IMR-90 (cell line): Measurements from ENCODE around the gene PCED1A. TPM values are rescaled to one million over a fixed set of nuclear protein-coding genes. Genes with fewer than 3 reads are reported as not detected.

Source experiments
- ATAC-seq: fragments of 200-7000 bp; cut with Tn5 transposase; 2 replicates; pipeline ENCODE4 v1.9.1; 2020; ENCODE audit warnings: low read depth, mild to moderate bottlenecking, moderate library complexity
- BruUV-seq: library from RNA; stranded (reverse); fragments of 400-500 nt; replicated peaks from 2 replicates; lab custom pipeline; 2021; lab: Mats Ljungman, UMichigan
- CTCF ChIA-PET: fragments of 300-600 bp; formaldehyde crosslinking; extraction: SDS; loops from one replicate; lab custom pipeline; 2021; ENCODE audit warnings: antibody characterized with exemption; lab: Yijun Ruan, JAX
- POLR2A ChIA-PET: fragments of 300-600 bp; sonication (Branson Sonifier 250); formaldehyde crosslinking; loops from one replicate; lab custom pipeline; 2022; ENCODE audit warnings: antibody characterized with exemption; ENCODE audit not compliant: unreplicated experiment; lab: Charles Lee
- DNase-seq: peaks from one replicate; pipeline ENCODE4 v3.0.0; 2013
- H2AFZ ChIP-seq: replicated peaks from 2 replicates; pipeline ENCODE3; 2013; ENCODE audit warnings: low read length, mild to moderate bottlenecking; ENCODE audit not compliant: poor library complexity
- H2AK5ac ChIP-seq: 2 replicates; pipeline ENCODE4 v1.6.1; 2013; ENCODE audit warnings: low read depth, low read length, inconsistent platforms
- H2AK9ac ChIP-seq: replicated peaks from 2 replicates; pipeline ENCODE3; 2013; ENCODE audit warnings: mild to moderate bottlenecking, low read depth, low read length, moderate library complexity; ENCODE audit not compliant: poor library complexity
- H2BK120ac ChIP-seq: 2 replicates; pipeline ENCODE4 v1.6.1; 2013; ENCODE audit warnings: low read depth, low read length, inconsistent platforms
- H2BK15ac ChIP-seq: 3 replicates; pipeline ENCODE4 v1.6.1; 2013; ENCODE audit warnings: low read depth, low read length, inconsistent platforms
- H2BK20ac ChIP-seq: 2 replicates; pipeline ENCODE4 v1.6.1; 2013; ENCODE audit warnings: low read depth, mild to moderate bottlenecking, inconsistent platforms, low read length, moderate library complexity
- H2BK5ac ChIP-seq: 2 replicates; pipeline ENCODE4 v1.6.1; 2013; ENCODE audit warnings: mild to moderate bottlenecking, low read depth, low read length, inconsistent platforms; ENCODE audit not compliant: poor library complexity, severe bottlenecking
- H3K14ac ChIP-seq: replicated peaks from 2 replicates; pipeline ENCODE4 v1.6.1; 2013; ENCODE audit warnings: low read depth, low read length, inconsistent platforms
- H3K18ac ChIP-seq: 2 replicates; pipeline ENCODE4 v1.6.1; 2013; ENCODE audit warnings: low read depth, low read length, control low read depth
- H3K23ac ChIP-seq: 2 replicates; pipeline ENCODE4 v1.6.1; 2013; ENCODE audit warnings: low read depth, low read length, inconsistent platforms
- H3K27ac ChIP-seq: 2 replicates; pipeline ENCODE4 v1.5.1; 2013; ENCODE audit warnings: mild to moderate bottlenecking, control low read depth, low read length; ENCODE audit not compliant: insufficient read depth
- H3K27me3 ChIP-seq: 2 replicates; pipeline ENCODE4 v1.6.1; 2013; ENCODE audit warnings: low read length; ENCODE audit not compliant: control insufficient read depth, insufficient read depth
- H3K36me3 ChIP-seq: 2 replicates; pipeline ENCODE4 v1.6.1; 2013; ENCODE audit warnings: low read length, mixed read lengths; ENCODE audit not compliant: control insufficient read depth, insufficient read depth
- H3K4ac ChIP-seq: 2 replicates; pipeline ENCODE4 v1.6.1; 2013; ENCODE audit warnings: low read depth, low read length, inconsistent platforms
- H3K4me1 ChIP-seq: 2 replicates; pipeline ENCODE4 v1.6.1; 2013; ENCODE audit warnings: low read length, mixed read lengths; ENCODE audit not compliant: control insufficient read depth, insufficient read depth
- H3K4me2 ChIP-seq: 2 replicates; pipeline ENCODE4 v1.6.1; 2013; ENCODE audit warnings: low read depth, mild to moderate bottlenecking, control low read depth, low read length, moderate library complexity
- H3K4me3 ChIP-seq: 2 replicates; pipeline ENCODE4 v1.5.1; 2013; ENCODE audit warnings: low read depth, mild to moderate bottlenecking, control low read depth, low read length, moderate library complexity; ENCODE audit not compliant: insufficient read depth
- H3K56ac ChIP-seq: 2 replicates; pipeline ENCODE4 v1.6.1; 2013; ENCODE audit warnings: low read length, inconsistent platforms; ENCODE audit not compliant: insufficient read depth; ENCODE audit errors: extremely low read depth
- H3K79me1 ChIP-seq, 2 experiments: 2 replicates each; pipeline ENCODE4 v1.6.1; 2013; ENCODE audit warnings: low read length in 2 of 2, inconsistent platforms in 1 of 2, low read depth in 1 of 2
- H3K9ac ChIP-seq: 2 replicates; pipeline ENCODE4 v1.6.1; 2013; ENCODE audit warnings: low read depth, low read length, control low read depth
- H3K9me1 ChIP-seq: 2 replicates; pipeline ENCODE4 v1.6.1; 2013; ENCODE audit warnings: low read length, inconsistent platforms; ENCODE audit not compliant: insufficient read depth
- H3K9me3 ChIP-seq: 2 replicates; pipeline ENCODE4 v1.6.1; 2013; ENCODE audit warnings: low read length; ENCODE audit not compliant: control insufficient read depth, insufficient read depth
- H4K20me1 ChIP-seq: 2 replicates; pipeline ENCODE4 v1.6.1; 2013; ENCODE audit warnings: low read length, inconsistent platforms; ENCODE audit not compliant: insufficient read depth
- H4K5ac ChIP-seq: 2 replicates; pipeline ENCODE4 v1.6.1; 2013; ENCODE audit warnings: mild to moderate bottlenecking, low read depth, low read length, control low read depth
- H4K8ac ChIP-seq, 2 experiments: 2 replicates each; pipeline ENCODE4 v1.6.1; 2013; ENCODE audit warnings: low read depth in 2 of 2, low read length in 2 of 2, control low read depth in 1 of 2, inconsistent platforms in 1 of 2
- H4K91ac ChIP-seq: 2 replicates; pipeline ENCODE4 v1.6.1; 2013; ENCODE audit warnings: low read depth, low read length, inconsistent platforms; ENCODE audit not compliant: insufficient read depth
- FOS ChIP-seq: fragments of 150-350 bp; IDR thresholded peaks from 2 replicates; pipeline ENCODE4 v1.6.1; 2016; ENCODE audit warnings: low read depth, low read length
- RCOR1 ChIP-seq: IDR thresholded peaks from 2 replicates; pipeline ENCODE4 v1.6.1; 2012; ENCODE audit warnings: mild to moderate bottlenecking, low read length, improper control_type of control experiment; ENCODE audit not compliant: insufficient replicate concordance
- RFX5 ChIP-seq: IDR thresholded peaks from 2 replicates; pipeline ENCODE4 v1.8.0; 2012; ENCODE audit warnings: low read depth, mild to moderate bottlenecking, low read length, moderate library complexity
- WGBS, 2 experiments: methylation state at CpG; one replicate each; pipeline versions ENCODE4 v1.1.5 to v1.1.7; 2013; ENCODE audit warnings: missing lambda C conversion rate in 2 of 2; ENCODE audit not compliant: insufficient read length in 1 of 2; ENCODE audit errors: extremely low coverage in 2 of 2; 5-methylcytosine and 5-hydroxymethylcytosine counted together
- dilution Hi-C: fragments of 300-500 bp; cut with HindIII; formaldehyde crosslinking; loops from one replicate; pipeline ENCODE4 v1.14.3; 2018; ENCODE audit warnings: low sequenced_read_pairs; ENCODE audit not compliant: unreplicated experiment
- in situ Hi-C: fragments of 300-500 bp; cut with MboI; formaldehyde crosslinking; loops from 3 replicates; pipeline ENCODE4 v1.14.3; 2019; ENCODE audit warnings: low sequenced_read_pairs, inconsistent platforms, mixed read lengths
- intact Hi-C: fragments of 100-400 bp; cut with micrococcal nuclease; formaldehyde crosslinking; loops from 2 replicates; pipeline ENCODE4 v1.10.0; 2022
- polyA plus RNA-seq, 3 experiments: library from polyadenylated mRNA; depleted of rRNA; stranded (reverse); fragments of >200 nt; gene quantifications; 2 replicates each; pipeline ENCODE4 v1.2.3, GENCODE V29; 2012; ENCODE audit warnings: low replicate concordance in 1 of 3
- total RNA-seq: library from RNA; depleted of rRNA; stranded (reverse); fragments of >200 nt; gene quantifications from 2 replicates; pipeline ENCODE4 v1.2.3, GENCODE V29; 2012
- TF ChIP-seq, protein P1 (sequence below): conservative IDR thresholded peaks from 2 replicates; pipeline ENCODE4 v1.5.1; 2012; ENCODE audit warnings: mild to moderate bottlenecking, low read depth, low read length, improper control_type of control experiment

Gene PCED1A
- total and polyA plus RNA-seq, 2 of the 4 experiments (the other 2 are of a cell fraction) = 9.7 to 33.4 TPM

DNA sequence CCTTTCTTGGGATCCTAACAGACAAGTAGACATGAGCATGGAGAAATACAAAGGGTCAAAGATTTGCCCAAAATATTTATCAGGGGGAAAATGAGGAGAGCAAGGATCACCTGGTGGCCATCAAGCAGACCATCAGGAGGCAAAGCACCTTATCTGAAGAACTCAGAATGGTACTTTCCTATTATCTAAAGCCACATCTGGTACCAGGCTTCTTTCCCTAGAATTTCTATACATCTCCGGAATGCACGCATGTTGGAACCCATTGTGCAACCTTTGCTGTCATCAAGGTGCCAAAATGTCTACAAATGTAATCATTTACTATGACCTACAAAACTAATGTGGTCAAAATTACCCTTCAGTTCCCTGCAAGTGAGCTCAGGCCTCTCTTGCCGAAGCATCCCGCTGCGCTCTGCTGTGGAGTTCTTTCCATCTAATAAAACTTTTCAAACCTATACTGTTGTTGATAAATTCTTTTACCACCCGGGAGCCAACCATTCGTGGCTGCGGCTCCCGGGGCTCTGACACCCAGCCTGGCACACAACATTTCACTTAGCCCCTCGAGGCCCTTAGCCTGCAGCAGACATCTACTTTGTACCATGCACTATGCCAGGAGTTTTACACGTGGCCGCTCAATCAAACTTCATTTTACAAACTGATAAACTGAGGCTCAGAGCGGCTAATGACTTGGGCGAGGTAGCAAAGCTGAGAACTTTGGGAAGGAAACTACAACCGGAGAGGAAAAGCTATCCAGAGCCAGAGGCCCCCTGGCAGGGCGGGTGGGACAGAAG lies 36.2 kb downstream of the PCED1A start (continued):
- no peak for TF ChIP-seq FOS

DNA sequence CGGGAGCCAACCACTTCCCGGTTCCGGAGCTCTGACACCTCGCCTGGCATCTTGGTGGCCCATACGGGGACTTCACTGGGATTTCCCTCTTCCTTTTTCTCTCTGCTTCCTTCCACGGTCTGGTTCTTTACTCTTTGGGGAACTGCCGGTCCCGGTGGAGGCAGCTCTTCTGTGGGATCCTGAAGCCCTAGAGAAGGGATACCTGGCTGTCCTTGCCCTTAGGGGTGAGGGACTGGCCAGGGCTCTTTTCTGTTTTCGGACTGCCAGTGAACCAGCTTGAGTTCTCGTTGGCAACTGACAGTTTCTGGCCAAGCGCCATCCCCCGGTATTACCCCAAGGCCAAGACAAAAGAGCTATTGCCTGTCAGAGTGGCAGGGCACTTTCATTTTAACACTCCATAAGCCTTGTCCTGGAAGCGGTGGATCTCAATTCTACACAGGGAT lies 39.1 kb downstream of the PCED1A start:
- no peak overlapping the region for H3K4ac ChIP-seq
- no peak overlapping the region for H3K56ac ChIP-seq
- peak overlapping the region; percentile 7; the same call in 1 of the 2 replicates for H3K4me2 ChIP-seq
- H3K9me3 ChIP-seq = 0 out of 2 replicates have a peak, but pooled peaks cover 9% of the 10 kb centered on the region
- no peak for TF ChIP-seq RCOR1
- TF ChIP-seq RFX5 = no peak
- TF ChIP-seq, protein P1, sequence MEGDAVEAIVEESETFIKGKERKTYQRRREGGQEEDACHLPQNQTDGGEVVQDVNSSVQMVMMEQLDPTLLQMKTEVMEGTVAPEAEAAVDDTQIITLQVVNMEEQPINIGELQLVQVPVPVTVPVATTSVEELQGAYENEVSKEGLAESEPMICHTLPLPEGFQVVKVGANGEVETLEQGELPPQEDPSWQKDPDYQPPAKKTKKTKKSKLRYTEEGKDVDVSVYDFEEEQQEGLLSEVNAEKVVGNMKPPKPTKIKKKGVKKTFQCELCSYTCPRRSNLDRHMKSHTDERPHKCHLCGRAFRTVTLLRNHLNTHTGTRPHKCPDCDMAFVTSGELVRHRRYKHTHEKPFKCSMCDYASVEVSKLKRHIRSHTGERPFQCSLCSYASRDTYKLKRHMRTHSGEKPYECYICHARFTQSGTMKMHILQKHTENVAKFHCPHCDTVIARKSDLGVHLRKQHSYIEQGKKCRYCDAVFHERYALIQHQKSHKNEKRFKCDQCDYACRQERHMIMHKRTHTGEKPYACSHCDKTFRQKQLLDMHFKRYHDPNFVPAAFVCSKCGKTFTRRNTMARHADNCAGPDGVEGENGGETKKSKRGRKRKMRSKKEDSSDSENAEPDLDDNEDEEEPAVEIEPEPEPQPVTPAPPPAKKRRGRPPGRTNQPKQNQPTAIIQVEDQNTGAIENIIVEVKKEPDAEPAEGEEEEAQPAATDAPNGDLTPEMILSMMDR = no peak
- H2AK9ac ChIP-seq = no peak overlapping the region
- ChIA-PET POLR2A (no interaction called here), CTCF (no interaction called here)
- dilution Hi-C loops = no loop called here
- 27% methylated on average over 9 of the region's 13 CpGs; no CpG with 5 or more reads in 1 of the 2 experiments for WGBS, 2 experiments
- H4K8ac ChIP-seq = no peak overlapping the region
- H3K9ac ChIP-seq = no peak overlapping the region
- H3K4me3 ChIP-seq = no peak overlapping the region
- H3K18ac ChIP-seq = no peak overlapping the region
- H4K91ac ChIP-seq = no peak overlapping the region
- no peak overlapping the region for H2AK5ac ChIP-seq
- no peak overlapping the region for H2BK15ac ChIP-seq
- H3K9me1 ChIP-seq = no peaks in the 10 kb centered on the region; the same call in 1 of the 2 replicates
- H3K27ac ChIP-seq = no peak overlapping the region
- no TSS peak for BruUV-seq
- H3K36me3 ChIP-seq = no peaks in the 10 kb centered on the region; the same call in 1 of the 2 replicates
- peaks cover 66% of the 10 kb centered on the region for H3K27me3 ChIP-seq
- H2AFZ ChIP-seq = no peak overlapping the region
- no peak overlapping the region for H3K23ac ChIP-seq
- no peaks in the 10 kb centered on the region for H4K20me1 ChIP-seq
- no peak overlapping the region for H2BK20ac ChIP-seq
- no peak overlapping the region for H4K5ac ChIP-seq
- H3K79me1 ChIP-seq = no peaks in the 10 kb centered on the region
- no peak overlapping the region for H2BK120ac ChIP-seq
- peaks cover 3% of the 10 kb centered on the region; the same call in 1 of the 2 replicates for H3K4me1 ChIP-seq
- H2BK5ac ChIP-seq = no peak overlapping the region
- intact Hi-C loops = loop anchor here (2.0 kb wide), 1 partner anchor 39 kb away; the partner anchor contains the start of genes PCED1A and VPS16
- H3K14ac ChIP-seq = no peak overlapping the region
- no peak for ATAC-seq
- in situ Hi-C loops = loop anchor here (25.0 kb wide), 1 partner anchor 689 kb away; the partner anchor contains the start of gene STK35
- no peak for DNase-seq
